Activated T-cell treated with anti-CD3 and anti-CD28 coated beads, Interleukin-2, amount 50 U/mL, for 4 hours (primary cell): Measurements from ENCODE around the gene MRPS17. TPM values are rescaled to one million over a fixed set of nuclear protein-coding genes. Genes with fewer than 3 reads are reported as not detected.
A peak's percentile ranks its signal among the peaks of the same experiment; 100 is the strongest.
"Not testable (repeated sequence)": the region's sequence is repeated elsewhere in the genome, so short reads cannot be mapped to it uniquely, and the experiment has no call there.

Experiments
- ATAC-seq, 2 donors: fragments of 200-7000 bp; cut with Tn5 transposase; one replicate each; pipeline ENCODE4 v1.10.0; 2021
- DNase-seq: peaks from one replicate; pipeline ENCODE4 v3.0.0-alpha.2; 2020
- H3K27me3 Mint-ChIP-seq: one replicate; pipeline ENCODE4 v1.8.0; 2021; ENCODE audit warnings: low read depth, mixed read lengths
- H3K36me3 Mint-ChIP-seq: one replicate; pipeline ENCODE4 v1.8.0; 2022; ENCODE audit warnings: mixed read lengths; ENCODE audit not compliant: insufficient read depth
- H3K4me1 Mint-ChIP-seq: one replicate; pipeline ENCODE4 v1.8.0; 2021; ENCODE audit warnings: low read depth, mixed read lengths
- H3K4me3 Mint-ChIP-seq: one replicate; pipeline ENCODE4 v1.8.0; 2021; ENCODE audit warnings: mild to moderate bottlenecking, moderate library complexity, mixed read lengths
- H3K9me3 Mint-ChIP-seq: one replicate; pipeline ENCODE4 v1.8.0; 2021; ENCODE audit warnings: mixed read lengths
- total RNA-seq, 3 donors: library from RNA; stranded (reverse); gene quantifications; one replicate each; pipeline ENCODE4 v1.2.1, GENCODE V29; 2021

The MRPS17 gene
- total RNA-seq = 10 to 100 TPM; 42.4 to 53.0 (median 50.6) TPM

- peaks cover 13% of the 10 kb centered on the region for H3K36me3 Mint-ChIP-seq
Observed at GRCh38 chr7:55951637-55952351, at the start of gene MRPS17. MRPS17 (plus strand) TSS chr7:55951877; CDS start chr7:55953196, 1,319 bp downstream.

GRCh38 chr7:55903985-55904759 lies 47.5 kb upstream of the MRPS17 start:
- DNase-seq = no peak
- Mint-ChIP-seq H3K36me3 (peaks cover 2% of the 10 kb centered on the region), H3K9me3 (peaks cover 13% of the 10 kb centered on the region), H3K27me3 (no peaks in the 10 kb centered on the region), H3K4me3 (no peak overlapping the region), H3K4me1 (peaks cover 2% of the 10 kb centered on the region)
- ATAC-seq = no peak

More at GRCh38 chr7:55951637-55952351, at the start of gene MRPS17:
- DNase-seq (peak; percentile 91), ATAC-seq (peak; percentile 100)
- Mint-ChIP-seq H3K27me3 (no peaks in the 10 kb centered on the region), H3K4me3 (peak within 1 kb of the TSS; percentile 88), H3K9me3 (no peaks in the 10 kb centered on the region), H3K4me1 (peaks cover 24% of the 10 kb centered on the region)

GRCh38 chr7:55912748-55913158 lies 38.9 kb upstream of the MRPS17 start:
- no peaks in the 10 kb centered on the region for H3K4me1 Mint-ChIP-seq
- ATAC-seq (no peak), DNase-seq (no peak)
- no peaks in the 10 kb centered on the region for H3K9me3 Mint-ChIP-seq
- no peaks in the 10 kb centered on the region for H3K27me3 Mint-ChIP-seq
- H3K36me3 Mint-ChIP-seq = peaks cover 26% of the 10 kb centered on the region
- H3K4me3 Mint-ChIP-seq = no peak overlapping the region

- no peaks in the 10 kb centered on the region for H3K4me1 Mint-ChIP-seq
- H3K27me3 Mint-ChIP-seq = no peaks in the 10 kb centered on the region
- ATAC-seq (no peak), DNase-seq (no peak)
- no peaks in the 10 kb centered on the region for H3K9me3 Mint-ChIP-seq
- H3K4me3 Mint-ChIP-seq = no peak overlapping the region
- H3K36me3 Mint-ChIP-seq = peaks cover 16% of the 10 kb centered on the region
Observed at GRCh38 chr7:55917771-55918170, 33.9 kb upstream of the MRPS17 start.

GRCh38 chr7:55928006-55928767 lies 23.5 kb upstream of the MRPS17 start:
- DNase-seq (no peak), ATAC-seq (no peak)
- H3K27me3 Mint-ChIP-seq = no peaks in the 10 kb centered on the region
- H3K36me3 Mint-ChIP-seq = peaks cover 16% of the 10 kb centered on the region
- no peak overlapping the region for H3K4me3 Mint-ChIP-seq
- H3K9me3 Mint-ChIP-seq = peaks cover 7% of the 10 kb centered on the region
- no peaks in the 10 kb centered on the region for H3K4me1 Mint-ChIP-seq

- Mint-ChIP-seq H3K27me3 (no peaks in the 10 kb centered on the region), H3K4me1 (no peaks in the 10 kb centered on the region), H3K9me3 (peaks cover 10% of the 10 kb centered on the region), H3K36me3 (peaks cover 9% of the 10 kb centered on the region), H3K4me3 (no peak overlapping the region)
- ATAC-seq = no peak
- no peak for DNase-seq
Observed at GRCh38 chr7:55931421-55932151, 20.1 kb upstream of the MRPS17 start.

- no peaks in the 10 kb centered on the region for H3K27me3 Mint-ChIP-seq
- no peak overlapping the region for H3K4me3 Mint-ChIP-seq
Observed at GRCh38 chr7:55939514-55940123, 12.1 kb upstream of the MRPS17 start.

GRCh38 chr7:55946545-55946944 lies 5.1 kb upstream of the MRPS17 start:
- DNase-seq (no peak), ATAC-seq (no peak)
- H3K9me3 Mint-ChIP-seq = peaks cover 14% of the 10 kb centered on the region
- H3K27me3 Mint-ChIP-seq = no peaks in the 10 kb centered on the region
- H3K4me1 Mint-ChIP-seq = no peaks in the 10 kb centered on the region
- H3K4me3 Mint-ChIP-seq = no peak overlapping the region
- peaks cover 4% of the 10 kb centered on the region for H3K36me3 Mint-ChIP-seq

More at GRCh38 chr7:55939514-55940123, 12.1 kb upstream of the MRPS17 start:
- H3K4me1 Mint-ChIP-seq = no peaks in the 10 kb centered on the region
- DNase-seq = no peak
- peaks cover 17% of the 10 kb centered on the region for H3K36me3 Mint-ChIP-seq
- no peak for ATAC-seq
- H3K9me3 Mint-ChIP-seq = peaks cover 41% of the 10 kb centered on the region

GRCh38 chr7:55952352-55952671 lies 635 bp downstream of the MRPS17 start:
- DNase-seq, H3K27me3 Mint-ChIP-seq, H3K9me3 Mint-ChIP-seq: not testable (repeated sequence)
- Mint-ChIP-seq H3K36me3 (peaks cover 15% of the 10 kb centered on the region), H3K4me1 (peaks cover 24% of the 10 kb centered on the region), H3K4me3 (peak overlapping the region; percentile 88)
- peak; percentile 10 to 26 for ATAC-seq

GRCh38 chr7:55953707-55954475 lies 2.2 kb downstream of the MRPS17 start:
- DNase-seq (no peak), ATAC-seq (no peak)
- Mint-ChIP-seq H3K36me3 (peaks cover 19% of the 10 kb centered on the region), H3K4me3 (peak overlapping the region; percentile 88), H3K4me1 (peaks cover 24% of the 10 kb centered on the region), H3K9me3 (no peaks in the 10 kb centered on the region), H3K27me3 (no peaks in the 10 kb centered on the region)

- Mint-ChIP-seq H3K9me3 (no peaks in the 10 kb centered on the region), H3K4me3 (no peak overlapping the region), H3K4me1 (peaks cover 19% of the 10 kb centered on the region), H3K27me3 (no peaks in the 10 kb centered on the region), H3K36me3 (peaks cover 19% of the 10 kb centered on the region)
- no peak for DNase-seq
- no peak for ATAC-seq
Observed at GRCh38 chr7:55957190-55957589, 5.5 kb downstream of the MRPS17 start.

- ATAC-seq = no peak
- no peak overlapping the region for H3K4me3 Mint-ChIP-seq
- no peaks in the 10 kb centered on the region for H3K27me3 Mint-ChIP-seq
- H3K4me1 Mint-ChIP-seq = peaks cover 18% of the 10 kb centered on the region
- H3K36me3 Mint-ChIP-seq = peaks cover 7% of the 10 kb centered on the region
- H3K9me3 Mint-ChIP-seq = no peaks in the 10 kb centered on the region
- no peak for DNase-seq
Observed at GRCh38 chr7:55962014-55962413, 10.3 kb downstream of the MRPS17 start.

GRCh38 chr7:55963584-55964168 lies 12.0 kb downstream of the MRPS17 start:
- Mint-ChIP-seq H3K4me3 (peak overlapping the region; percentile 76), H3K36me3 (peaks cover 1% of the 10 kb centered on the region), H3K9me3 (no peaks in the 10 kb centered on the region), H3K27me3 (no peaks in the 10 kb centered on the region), H3K4me1 (peaks cover 21% of the 10 kb centered on the region)
- ATAC-seq (no peak), DNase-seq (no peak)
